ENCODE results near the gene ZNF521.

The ZNF521 gene

DNA sequence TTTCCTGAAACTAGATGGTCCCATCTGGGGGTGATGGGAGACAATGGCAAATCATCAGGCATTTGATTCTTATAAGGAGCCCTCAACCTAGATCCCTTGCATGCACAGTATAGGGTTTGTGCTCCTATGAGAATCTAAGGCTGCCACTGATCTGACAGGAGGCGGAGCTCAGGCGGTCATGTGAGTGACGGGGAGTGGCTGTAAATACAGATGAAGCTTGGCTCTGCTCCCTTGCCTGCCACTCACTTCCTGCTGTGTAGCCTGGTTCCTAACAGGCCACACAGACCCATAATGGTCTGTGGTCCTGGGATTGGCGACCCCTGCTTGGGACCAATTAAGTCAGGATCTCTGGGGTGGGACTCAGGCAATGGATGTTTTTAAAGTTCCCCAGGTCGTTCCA, 293.4 kb downstream of the ZNF521 start:
- DNase-seq (ENCODE audit: extremely low read depth, low read depth), result no peak
- TF ChIP-seq, protein P1, sequence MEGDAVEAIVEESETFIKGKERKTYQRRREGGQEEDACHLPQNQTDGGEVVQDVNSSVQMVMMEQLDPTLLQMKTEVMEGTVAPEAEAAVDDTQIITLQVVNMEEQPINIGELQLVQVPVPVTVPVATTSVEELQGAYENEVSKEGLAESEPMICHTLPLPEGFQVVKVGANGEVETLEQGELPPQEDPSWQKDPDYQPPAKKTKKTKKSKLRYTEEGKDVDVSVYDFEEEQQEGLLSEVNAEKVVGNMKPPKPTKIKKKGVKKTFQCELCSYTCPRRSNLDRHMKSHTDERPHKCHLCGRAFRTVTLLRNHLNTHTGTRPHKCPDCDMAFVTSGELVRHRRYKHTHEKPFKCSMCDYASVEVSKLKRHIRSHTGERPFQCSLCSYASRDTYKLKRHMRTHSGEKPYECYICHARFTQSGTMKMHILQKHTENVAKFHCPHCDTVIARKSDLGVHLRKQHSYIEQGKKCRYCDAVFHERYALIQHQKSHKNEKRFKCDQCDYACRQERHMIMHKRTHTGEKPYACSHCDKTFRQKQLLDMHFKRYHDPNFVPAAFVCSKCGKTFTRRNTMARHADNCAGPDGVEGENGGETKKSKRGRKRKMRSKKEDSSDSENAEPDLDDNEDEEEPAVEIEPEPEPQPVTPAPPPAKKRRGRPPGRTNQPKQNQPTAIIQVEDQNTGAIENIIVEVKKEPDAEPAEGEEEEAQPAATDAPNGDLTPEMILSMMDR (IDR thresholded peaks at IDR 0.05; ENCODE audit: low read depth, low read length), result no peak

DNA sequence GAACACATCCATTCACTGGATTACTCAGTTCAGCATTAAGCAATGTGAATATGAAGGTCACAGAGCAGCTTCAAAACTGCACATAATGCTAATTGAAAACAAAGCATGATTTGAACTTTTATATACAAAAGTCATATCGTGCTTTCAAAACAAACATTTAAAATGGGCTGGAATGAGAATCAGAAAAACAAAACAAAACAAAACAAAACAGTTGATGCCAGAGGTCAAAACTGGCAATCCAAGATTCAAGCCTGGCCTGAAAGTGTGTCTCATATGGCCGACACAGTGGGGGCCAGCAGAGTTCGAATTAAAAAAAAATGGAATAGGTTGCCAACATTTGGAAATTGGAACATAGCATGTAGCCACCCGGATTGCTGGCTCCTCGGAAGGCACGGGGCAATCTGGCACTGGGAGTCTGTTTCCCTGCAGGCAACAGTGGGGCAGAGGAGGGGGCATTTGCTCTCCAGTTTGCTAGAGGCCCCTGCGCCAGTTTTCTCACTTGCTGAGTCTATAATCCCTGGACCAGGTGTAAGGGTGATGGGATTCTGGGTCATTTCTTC, 294.4 kb downstream of the ZNF521 start:
- peak; percentile 66 for DNase-seq (ENCODE audit: extremely low read depth, low read depth)

GRCh38 chr18:25056429-25056828, 295.5 kb downstream of the ZNF521 start:
- TF ChIP-seq, protein P1 (IDR thresholded peaks at IDR 0.05; ENCODE audit: low read depth, low read length), result no peak
- DNase-seq (ENCODE audit: extremely low read depth, low read depth), result no peak

More for the DNA sequence above, 294.4 kb downstream of the ZNF521 start:
- TF ChIP-seq, protein P1 (IDR thresholded peaks at IDR 0.05; ENCODE audit: low read depth, low read length), result no peak

GRCh38 chr18:25055076-25055475, 296.9 kb downstream of the ZNF521 start:
- TF ChIP-seq, protein P1 (IDR thresholded peaks at IDR 0.05; ENCODE audit: low read depth, low read length), result no peak
- DNase-seq (ENCODE audit: extremely low read depth, low read depth), result no peak

DNA sequence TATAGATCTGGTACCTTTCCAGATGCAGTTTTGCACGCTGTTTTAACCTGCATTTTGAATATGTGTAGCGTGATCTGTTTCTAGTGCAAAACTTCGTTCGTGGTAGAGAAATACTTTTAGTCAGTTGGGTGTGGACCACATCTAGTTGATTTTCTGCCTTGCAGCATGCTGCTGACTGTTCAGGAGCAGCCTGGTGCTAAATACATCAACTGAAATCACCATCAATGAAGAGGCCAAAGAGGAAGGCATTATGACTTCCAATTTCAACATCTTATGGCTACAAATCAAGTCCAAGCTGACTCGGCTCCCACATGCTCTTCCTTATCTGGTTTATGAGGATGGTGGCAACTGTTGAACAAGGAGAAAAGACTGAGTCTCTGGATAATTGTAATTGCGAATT, 298.5 kb downstream of the ZNF521 start:
- TF ChIP-seq, protein P1 (IDR thresholded peaks at IDR 0.05; ENCODE audit: low read depth, low read length), result no peak
- DNase-seq (ENCODE audit: extremely low read depth, low read depth), result no peak

DNA sequence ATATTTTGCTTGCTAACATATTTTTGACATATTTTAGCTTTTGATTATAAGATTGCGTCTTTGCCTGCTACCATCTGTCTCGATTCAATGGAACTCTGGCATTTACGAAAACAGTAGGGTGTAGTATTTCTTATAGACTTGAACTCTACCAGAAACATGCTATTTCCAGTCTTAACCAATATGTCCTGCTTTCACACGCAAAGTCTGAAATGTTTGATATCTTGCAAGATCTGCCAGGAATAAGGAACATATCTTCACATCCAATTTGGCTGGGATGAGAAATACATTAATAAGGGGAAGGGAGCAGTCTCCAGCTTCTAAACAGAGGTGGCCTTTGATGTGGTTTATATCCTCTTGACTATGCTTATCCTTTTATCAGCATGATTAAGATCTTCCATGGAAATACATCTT, 299.4 kb downstream of the ZNF521 start:
- peak; percentile 61 for DNase-seq (ENCODE audit: extremely low read depth, low read depth)
- TF ChIP-seq, protein P1 (IDR thresholded peaks at IDR 0.05; ENCODE audit: low read depth, low read length), result no peak

- DNase-seq (ENCODE audit: extremely low read depth, low read depth), result no peak
- TF ChIP-seq, protein P1 (IDR thresholded peaks at IDR 0.05; ENCODE audit: low read depth, low read length), result no peak
Observed at GRCh38 chr18:25050605-25051004, 301.4 kb downstream of the ZNF521 start.

Data from AG09319 (cell line).